HEK293T (cell line): ENCODE measurements around the gene CNOT2.

Experiments used
- BHLHE40 ChIP-seq: fragments of 450-650 bp; IDR thresholded peaks from 2 replicates; pipeline ENCODE4 v1.6.1; 2016; ENCODE audit warnings: mild to moderate bottlenecking, moderate library complexity, borderline replicate concordance
- FOXA1 ChIP-seq: fragments of 450-650 bp; IDR thresholded peaks from 2 replicates; pipeline ENCODE4 v1.6.1; 2016; ENCODE audit warnings: mild to moderate bottlenecking
- FOXK2 ChIP-seq: fragments of 450-650 bp; IDR thresholded peaks from 2 replicates; pipeline ENCODE4 v1.6.1; 2016; ENCODE audit warnings: mild to moderate bottlenecking
- FOXM1 ChIP-seq: fragments of 450-650 bp; IDR thresholded peaks from 2 replicates; pipeline ENCODE4 v1.6.1; 2017; ENCODE audit warnings: mild to moderate bottlenecking, borderline replicate concordance
- HDGF ChIP-seq: fragments of 450-650 bp; IDR thresholded peaks from 2 replicates; pipeline ENCODE4 v1.6.1; 2017; ENCODE audit warnings: antibody characterized with exemption, borderline replicate concordance
- L3MBTL2 ChIP-seq: fragments of 450-650 bp; conservative IDR thresholded peaks from 2 replicates; pipeline ENCODE4 v1.6.1; 2016; ENCODE audit warnings: mild to moderate bottlenecking
- LEF1 ChIP-seq: fragments of 450-650 bp; IDR thresholded peaks from 2 replicates; pipeline ENCODE4 v1.6.1; 2017; ENCODE audit warnings: mild to moderate bottlenecking, borderline replicate concordance
- SP1 ChIP-seq: fragments of 450-650 bp; IDR thresholded peaks from 2 replicates; pipeline ENCODE4 v1.6.1; 2017
- SUZ12 ChIP-seq: fragments of 450-650 bp; IDR thresholded peaks from 2 replicates; pipeline ENCODE4 v1.6.1; 2016; ENCODE audit warnings: mild to moderate bottlenecking
- ZNF384 ChIP-seq: fragments of 450-650 bp; IDR thresholded peaks from 2 replicates; pipeline ENCODE4 v1.6.1; 2016

- TF ChIP-seq FOXM1 (no peak), BHLHE40 (no peak), SP1 (no peak), L3MBTL2 (no peak), ZNF384 (no peak), FOXK2 (no peak), LEF1 (no peak), HDGF (no peak), SUZ12 (no peak), FOXA1 (no peak)
Observed at GRCh38 chr12:70213707-70214106, 29.5 kb upstream of the CNOT2 start.
